Pancreas (tissue), 10 donors: ENCODE data around the gene PNO1. TPM values are rescaled to one million over a fixed set of nuclear protein-coding genes. Genes with fewer than 3 reads are reported as not detected.

Experiments
- ATAC-seq, 4 donors: fragments of 200-7000 bp; cut with Tn5 transposase; one replicate each; pipeline versions ENCODE4 v1.8.0 to v1.9.1; 2020; ENCODE audit warnings: mild to moderate bottlenecking in 4 of 4, moderate library complexity in 4 of 4
- DNase-seq, 6 donors: peaks; one replicate each; pipeline ENCODE4 v3.0.0-alpha.2; 2020
- FAIRE-seq: peaks from 2 replicates; lab custom pipeline; 2012; peaks lifted over from hg19 to GRCh38; lab: Jason Lieb, UNC
- H3K27ac ChIP-seq, 4 donors: fragments of 200-600 bp; sonication (generic); 1 replicate in 3 of 4; 2 replicates in 1 of 4; pipeline versions ENCODE4 v1.5.0 to v1.8.0; 2020
- H3K27me3 ChIP-seq, 4 donors: fragments of 200-600 bp; one replicate each; pipeline ENCODE4 v1.8.0; 2021
- H3K36me3 ChIP-seq, 3 donors: fragments of 200-600 bp; sonication (generic) in 1 of 3; one replicate each; pipeline versions ENCODE4 v1.5.0 to v1.8.0; 2020 to 2021
- H3K4me1 ChIP-seq, 3 donors: fragments of 200-600 bp; one replicate each; pipeline ENCODE4 v1.8.0; 2021
- H3K4me3 ChIP-seq, 4 donors: fragments of 200-600 bp; sonication (generic) in 2 of 4; one replicate each; pipeline versions ENCODE4 v1.5.0 to v1.8.0; 2020 to 2021
- H3K9me3 ChIP-seq, 4 donors: fragments of 200-600 bp; one replicate each; pipeline ENCODE4 v1.8.0; 2021
- WGBS, 2 donors: extraction: QIAGEN DNeasy Blood & Tissue Kit; methylation state at CpG; one replicate each; pipeline ENCODE4 v1.1.7; 2013; 5-methylcytosine and 5-hydroxymethylcytosine counted together
- intact Hi-C, 3 donors: fragments of 100-400 bp; cut with DNase I; formaldehyde crosslinking; loops; one replicate each; pipeline versions ENCODE4 v1.11.1 to v1.14.2; 2022
- polyA plus RNA-seq, 2 donors: library from polyadenylated mRNA; stranded (reverse); fragments of 200-250 nt; gene quantifications; one replicate each; pipeline ENCODE4 v1.2.3, GENCODE V29; 2013
- total RNA-seq, 6 donors: library from RNA; stranded (reverse); fragmentation: NEBNext Ultra II Directional in 4 of 6; extraction: Animal tissue kit (Norgen Biotek cat#: 25700) in 4 of 6; gene quantifications; one replicate each; pipeline versions ENCODE4 v1.2.1 to v1.2.4, GENCODE V29; 2021 to 2023
- TF ChIP-seq, protein P1 (sequence below), 4 donors: fragments of 200-600 bp; sonication (generic) in 3 of 4; IDR thresholded peaks; one replicate each; pipeline versions ENCODE4 v1.5.0 to v1.8.0; 2021; ENCODE audit warnings: antibody characterized with exemption in 4 of 4
- donor health status: healthy with polysubstance abuse.
- donor health status: DM: no; HTN: no; CAD: no; lungs with moderate emphysema.
- donor health status: DM: no; HTN: no; CAD: no.
- donor health status: control.
- donor health status: control.
- donor health status: Bipolar disorder and iron deficiency.
- donor health status: DM: yes; HTN: yes; CAD: no.
- donor health status: DM: no; HTN: no; CAD: no.
- donor health status: DM: no; HTN: no; CAD: no.
- donor health status: DM: yes; HTN: yes; CAD: no.

The PNO1 gene
- total and polyA plus RNA-seq, 8 donors = 3.5 to 8.2 (median 5.3) TPM

DNA sequence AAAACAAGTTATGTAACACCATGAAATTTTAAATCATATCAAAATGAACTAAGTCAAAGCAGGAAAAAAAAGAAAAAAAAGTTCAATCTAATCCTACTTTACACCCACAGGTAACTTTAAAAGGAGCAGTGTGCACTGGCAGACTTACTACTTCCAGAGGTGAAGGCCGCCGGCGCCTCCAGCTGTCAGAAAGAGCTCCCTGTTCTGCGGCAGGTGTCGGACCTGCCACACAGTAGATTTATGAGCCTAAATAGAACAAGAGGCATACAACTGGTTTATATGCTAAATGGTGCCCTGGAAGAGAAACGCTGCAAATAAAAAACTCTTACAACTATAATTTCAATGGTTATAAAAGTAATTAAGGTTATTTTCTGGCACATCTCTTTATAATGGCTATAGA, 23.1 kb upstream of the PNO1 start:
- WGBS, 2 donors = 75 to 90% methylated on average over 6 of the region's 6 CpGs
- Histone ChIP-seq H3K4me1 (no peaks in the 10 kb centered on the region), H3K27ac (no peak overlapping the region), H3K27me3 (no peaks in the 10 kb centered on the region), H3K36me3 (no peaks in the 10 kb centered on the region), H3K4me3 (no peak overlapping the region), H3K9me3 (no peaks in the 10 kb centered on the region)
- FAIRE-seq (no peak), ATAC-seq (no peak), DNase-seq (no peak)
- intact Hi-C loops = no loop called here
- TF ChIP-seq, protein P1, sequence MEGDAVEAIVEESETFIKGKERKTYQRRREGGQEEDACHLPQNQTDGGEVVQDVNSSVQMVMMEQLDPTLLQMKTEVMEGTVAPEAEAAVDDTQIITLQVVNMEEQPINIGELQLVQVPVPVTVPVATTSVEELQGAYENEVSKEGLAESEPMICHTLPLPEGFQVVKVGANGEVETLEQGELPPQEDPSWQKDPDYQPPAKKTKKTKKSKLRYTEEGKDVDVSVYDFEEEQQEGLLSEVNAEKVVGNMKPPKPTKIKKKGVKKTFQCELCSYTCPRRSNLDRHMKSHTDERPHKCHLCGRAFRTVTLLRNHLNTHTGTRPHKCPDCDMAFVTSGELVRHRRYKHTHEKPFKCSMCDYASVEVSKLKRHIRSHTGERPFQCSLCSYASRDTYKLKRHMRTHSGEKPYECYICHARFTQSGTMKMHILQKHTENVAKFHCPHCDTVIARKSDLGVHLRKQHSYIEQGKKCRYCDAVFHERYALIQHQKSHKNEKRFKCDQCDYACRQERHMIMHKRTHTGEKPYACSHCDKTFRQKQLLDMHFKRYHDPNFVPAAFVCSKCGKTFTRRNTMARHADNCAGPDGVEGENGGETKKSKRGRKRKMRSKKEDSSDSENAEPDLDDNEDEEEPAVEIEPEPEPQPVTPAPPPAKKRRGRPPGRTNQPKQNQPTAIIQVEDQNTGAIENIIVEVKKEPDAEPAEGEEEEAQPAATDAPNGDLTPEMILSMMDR (IDR thresholded peaks at IDR 0.05) = no peak

DNA sequence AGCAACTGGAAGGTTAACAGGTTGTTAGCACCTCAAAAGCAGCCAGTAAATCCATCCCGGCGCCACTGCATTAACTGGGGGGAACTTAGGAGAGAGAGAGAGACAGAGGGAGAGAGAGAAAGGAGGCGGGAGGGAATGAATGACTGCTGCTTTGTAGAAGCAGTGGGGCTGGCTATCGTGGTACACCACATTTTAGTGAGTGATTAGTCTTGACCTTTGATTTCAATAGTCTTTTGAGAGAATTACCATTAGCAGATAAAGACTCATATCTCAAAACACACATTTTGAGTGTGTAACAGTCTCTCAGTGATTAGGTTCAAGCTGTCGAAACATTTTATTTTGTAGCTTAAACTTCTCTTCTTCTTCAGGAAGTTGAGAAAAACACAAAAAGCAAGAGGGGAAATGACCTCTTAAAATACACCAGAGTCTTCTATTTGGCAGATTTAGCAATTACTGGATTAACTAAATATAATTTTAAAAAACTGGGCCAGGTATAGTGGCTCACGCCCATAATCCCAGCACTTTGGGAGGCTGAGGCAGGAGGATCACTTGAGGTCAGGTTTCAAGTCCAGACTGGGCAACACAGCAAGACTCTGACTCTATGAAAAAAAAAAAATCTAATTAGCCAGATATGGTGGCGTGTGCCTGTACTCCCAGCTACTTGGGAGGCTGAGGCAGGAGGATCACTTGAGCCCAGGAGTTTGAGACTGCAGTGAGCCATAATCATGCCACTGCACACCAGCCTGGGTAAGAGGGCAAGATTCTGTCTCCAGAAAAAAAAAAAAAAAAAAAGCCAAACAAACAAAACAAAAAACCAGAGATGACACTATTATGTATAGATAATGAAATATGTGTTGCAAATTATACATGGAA, 22.0 kb upstream of the PNO1 start:
- FAIRE-seq (no peak), ATAC-seq (no peak), DNase-seq (no peak)
- no peaks in the 10 kb centered on the region for H3K9me3 ChIP-seq
- intact Hi-C loops = no loop called here
- no peak overlapping the region for H3K27ac ChIP-seq
- TF ChIP-seq, protein P1 (IDR thresholded peaks at IDR 0.05) = no peak
- no peak overlapping the region for H3K4me3 ChIP-seq
- no peaks in the 10 kb centered on the region for H3K4me1 ChIP-seq
- 64 to 72% methylated on average over 7 of the region's 7 CpGs for WGBS, 2 donors
- no peaks in the 10 kb centered on the region for H3K36me3 ChIP-seq
- H3K27me3 ChIP-seq = no peaks in the 10 kb centered on the region

DNA sequence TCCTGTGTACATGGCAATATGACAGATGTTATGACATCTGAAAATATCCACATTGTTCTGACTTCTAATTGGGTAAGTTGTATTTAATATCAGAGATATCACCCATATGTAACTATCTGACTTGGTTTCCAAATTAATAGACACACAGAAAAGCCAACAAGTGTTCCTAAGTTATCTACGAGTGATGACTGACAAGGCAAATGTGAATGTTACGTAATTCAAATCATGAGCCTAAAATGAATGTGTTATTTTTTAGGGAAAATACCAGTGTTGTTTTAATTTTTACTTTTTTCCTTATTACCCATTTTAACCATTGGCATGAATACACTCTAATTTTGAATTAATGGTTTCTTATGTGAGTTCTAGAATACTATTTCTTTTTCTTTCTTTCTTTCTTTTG, 15.8 kb upstream of the PNO1 start:
- no peaks in the 10 kb centered on the region for H3K36me3 ChIP-seq
- ATAC-seq (no peak), FAIRE-seq (no peak), DNase-seq (no peak)
- TF ChIP-seq, protein P1 (IDR thresholded peaks at IDR 0.05) = no peak
- H3K27me3 ChIP-seq = no peaks in the 10 kb centered on the region
- H3K9me3 ChIP-seq = no peaks in the 10 kb centered on the region
- H3K27ac ChIP-seq = no peak overlapping the region
- WGBS, 2 donors = 90 to 92% methylated on average over 2 of the region's 2 CpGs
- no peaks in the 10 kb centered on the region for H3K4me1 ChIP-seq
- intact Hi-C loops = no loop called here
- no peak overlapping the region for H3K4me3 ChIP-seq

DNA sequence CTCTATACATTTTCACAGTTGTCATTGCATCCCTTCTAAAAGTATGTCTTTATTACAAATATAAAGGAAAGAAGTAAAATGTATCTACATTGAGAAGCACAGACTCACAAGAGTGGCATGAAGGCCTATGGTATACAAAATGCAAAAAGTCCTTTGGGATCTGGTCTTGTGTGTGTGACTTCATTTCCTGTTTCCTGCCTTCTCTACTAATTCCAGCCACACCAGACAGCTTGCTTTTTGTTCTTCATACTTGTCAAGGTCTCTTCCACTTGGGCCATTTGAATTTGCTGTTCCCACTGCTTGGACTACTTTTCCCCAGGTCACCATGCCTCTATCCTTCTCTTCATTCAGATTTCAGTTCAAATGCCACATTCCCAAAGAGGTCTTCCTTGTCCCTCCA, 6.7 kb upstream of the PNO1 start:
- Histone ChIP-seq H3K4me1 (peaks cover 0 to 4% (median under 1%) of the 10 kb centered on the region in 3 donors), H3K9me3 (no peaks in the 10 kb centered on the region), H3K4me3 (no peak overlapping the region), H3K36me3 (no peaks in the 10 kb centered on the region), H3K27me3 (no peaks in the 10 kb centered on the region), H3K27ac (no peak overlapping the region)
- TF ChIP-seq, protein P1 (IDR thresholded peaks at IDR 0.05) = no peak
- DNase-seq (no peak), FAIRE-seq (no peak), ATAC-seq (no peak)
- intact Hi-C loops = no loop called here

GRCh38 chr2:68152681-68153347, 4.9 kb upstream of the PNO1 start:
- no peak overlapping the region for H3K4me3 ChIP-seq
- FAIRE-seq = no peak
- no peaks in the 10 kb centered on the region for H3K36me3 ChIP-seq
- intact Hi-C loops = no loop called here
- no peak for DNase-seq
- TF ChIP-seq, protein P1 (IDR thresholded peaks at IDR 0.05) = no peak
- no peak overlapping the region for H3K27ac ChIP-seq
- no peak for ATAC-seq
- no peaks in the 10 kb centered on the region for H3K9me3 ChIP-seq
- H3K27me3 ChIP-seq = no peaks in the 10 kb centered on the region
- 69 to 75% methylated on average over 3 of the region's 3 CpGs for WGBS, 2 donors
- H3K4me1 ChIP-seq = peaks cover 0 to 10% (median 7%) of the 10 kb centered on the region in 3 donors
